Lower leg skin (tissue), 4 donors: ENCODE measurements around the gene PSMD2. TPM values are rescaled to one million over a fixed set of nuclear protein-coding genes. Genes with fewer than 3 reads are reported as not detected.
A peak's percentile ranks its signal among the peaks of the same experiment; 100 is the strongest.

Source experiments
- DNase-seq, 2 donors: peaks; one replicate each; pipeline ENCODE4 v3.0.0-alpha.2; 2019; ENCODE audit warnings: low spot score in 2 of 2
- H3K4me3 ChIP-seq: fragments of 200-600 bp; sonication (generic); 2 replicates; pipeline ENCODE4 v1.5.1; 2017; ENCODE audit warnings: mild to moderate bottlenecking, low read depth; ENCODE audit not compliant: poor library complexity, severe bottlenecking
- CTCF ChIP-seq, 3 donors: fragments of 450-650 bp; IDR thresholded peaks; one replicate each; pipeline ENCODE4 v1.5.1; 2016; ENCODE audit warnings: antibody characterized with exemption in 3 of 3, mild to moderate bottlenecking in 3 of 3, moderate library complexity in 2 of 3
- POLR2A ChIP-seq, 2 donors: fragments of 450-650 bp; IDR thresholded peaks; one replicate each; pipeline ENCODE4 v1.6.1; 2016 to 2017; ENCODE audit warnings: antibody characterized with exemption in 2 of 2, mild to moderate bottlenecking in 1 of 2, moderate library complexity in 1 of 2
- WGBS, 2 donors: methylation state at CpG; one replicate each; pipeline ENCODE4 v1.1.5; 2018; 5-methylcytosine and 5-hydroxymethylcytosine counted together
- intact Hi-C: fragments of 100-400 bp; cut with DNase I; formaldehyde crosslinking; loops from one replicate; pipeline ENCODE4 v1.15.0; 2023; ENCODE audit warnings: low total_unique reads
- total RNA-seq, 4 donors: library from RNA; depleted of rRNA; stranded (reverse); fragments of >200 nt; gene quantifications; one replicate each; pipeline ENCODE4 v1.1.0, GENCODE V29; 2016

The PSMD2 gene
- total RNA-seq: 100 to 1,000 TPM; 194 to 263 (median 211) TPM

GRCh38 chr3:184298759-184299487 is at the start of gene PSMD2:
Gene PSMD2 (plus strand): TSS chr3:184299241. CDS start chr3:184299267, 26 bp downstream.
- peak within 1 kb of the TSS; percentile 54 for H3K4me3 ChIP-seq
- TF ChIP-seq POLR2A (IDR thresholded peaks at IDR 0.05) (no peak), CTCF (IDR thresholded peaks at IDR 0.05) (no peak)
- intact Hi-C loops: no loop called here
- peak; percentile 96 to 100 for DNase-seq
- WGBS, 2 donors: 0% methylated on average over 38 to 77 of the region's 78 CpGs

- WGBS, 2 donors: 0 to 1% methylated on average over 48 to 53 of the region's 54 CpGs
- TF ChIP-seq CTCF (IDR thresholded peaks at IDR 0.05): no peak
- TF ChIP-seq POLR2A (IDR thresholded peaks at IDR 0.05): no peak
- peak within 1 kb of the TSS; percentile 71 for H3K4me3 ChIP-seq
- DNase-seq: peak; percentile 95 to 99
- intact Hi-C loops: no loop called here
These were observed 49.5 kb upstream of the PSMD2 start, which contains the start of gene EEF1AKMT4 for GRCh38 chr3:184249412-184250166. Gene EEF1AKMT4 (plus strand): TSS chr3:184249672. CDS start chr3:184249695, 23 bp downstream.

- peak; percentile 87 to 97 for DNase-seq
- whole genome bisulfite sequencing, 2 donors: 14 to 17% methylated on average over 16 to 20 of the region's 20 CpGs
- intact Hi-C loops: no loop called here
- peak overlapping the region; percentile 41 for H3K4me3 ChIP-seq
- TF ChIP-seq CTCF (IDR thresholded peaks at IDR 0.05): peak in 1 of 3 donors; percentile 76
- no peak for TF ChIP-seq POLR2A (IDR thresholded peaks at IDR 0.05)
These were observed 48.7 kb upstream of the PSMD2 start for GRCh38 chr3:184250167-184250828.

- 92 to 94% methylated on average over 3 of the region's 3 CpGs for WGBS, 2 donors
- intact Hi-C loops: no loop called here
- no peak for DNase-seq
- H3K4me3 ChIP-seq: no peak overlapping the region
- TF ChIP-seq CTCF (IDR thresholded peaks at IDR 0.05) (no peak), POLR2A (IDR thresholded peaks at IDR 0.05) (no peak)
These were observed 43.6 kb upstream of the PSMD2 start for GRCh38 chr3:184255291-184256039.
